ENCODE measurements around the gene TFEC. TPM values are rescaled to one million over a fixed set of nuclear protein-coding genes. Genes with fewer than 3 reads are reported as not detected.
"Not testable (repeated sequence)": the region's sequence is repeated elsewhere in the genome, so short reads cannot be mapped to it uniquely, and the experiment has no call there.

Gene TFEC
- 4.2 TPM for total RNA-seq

GRCh38 chr7:116030651-116031276, at the start of gene TFEC:
TFEC (minus strand) TSS chr7:116030763; CDS start chr7:115984441, 46,322 bp downstream.
- DNase-seq (ENCODE audit: low spot score), result no peak

DNA sequence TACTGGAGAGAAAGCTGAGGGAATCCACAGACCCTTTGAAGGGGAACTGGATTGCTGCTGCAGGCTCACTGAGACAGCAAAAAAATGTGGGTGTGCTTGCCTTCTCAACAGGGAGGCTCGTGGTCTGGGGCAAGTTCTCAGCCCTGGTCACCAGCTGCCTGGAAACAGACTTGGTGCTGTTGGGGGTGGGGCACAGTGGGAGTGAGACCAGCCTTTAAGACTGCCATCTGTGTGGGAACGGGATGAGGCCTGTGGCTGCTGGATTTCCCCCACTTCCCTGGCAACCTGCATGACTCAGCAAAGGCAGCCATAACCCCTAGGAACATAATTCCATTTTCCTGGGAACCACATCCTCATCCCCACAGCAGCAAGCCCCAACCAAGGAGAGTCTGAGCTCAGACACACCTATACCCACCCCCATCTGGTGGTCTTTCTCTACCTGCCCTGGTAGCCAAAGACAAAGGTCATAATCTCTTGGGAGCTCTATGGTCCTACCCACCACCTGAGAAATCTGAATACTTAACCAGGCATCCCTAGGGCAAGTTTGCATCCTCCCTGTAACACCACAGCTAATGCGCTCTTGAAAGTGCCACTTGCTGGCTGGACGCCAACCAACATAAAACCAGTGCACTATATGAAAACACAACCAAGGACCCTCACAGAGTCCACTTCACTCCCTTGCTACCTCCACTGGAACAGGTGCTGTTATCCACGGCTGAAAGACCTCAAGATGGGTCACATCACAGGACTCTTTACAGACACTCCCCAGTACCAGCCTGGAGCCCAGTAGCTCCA, 45.0 kb upstream of the TFEC start:
- no peak for DNase-seq (ENCODE audit: low spot score)

- no peak for DNase-seq (ENCODE audit: low spot score)
Observed at GRCh38 chr7:116071629-116072028, 41.1 kb upstream of the TFEC start.

- no peak for DNase-seq (ENCODE audit: low spot score)
Observed at GRCh38 chr7:116064179-116064578, 33.6 kb upstream of the TFEC start.

DNA sequence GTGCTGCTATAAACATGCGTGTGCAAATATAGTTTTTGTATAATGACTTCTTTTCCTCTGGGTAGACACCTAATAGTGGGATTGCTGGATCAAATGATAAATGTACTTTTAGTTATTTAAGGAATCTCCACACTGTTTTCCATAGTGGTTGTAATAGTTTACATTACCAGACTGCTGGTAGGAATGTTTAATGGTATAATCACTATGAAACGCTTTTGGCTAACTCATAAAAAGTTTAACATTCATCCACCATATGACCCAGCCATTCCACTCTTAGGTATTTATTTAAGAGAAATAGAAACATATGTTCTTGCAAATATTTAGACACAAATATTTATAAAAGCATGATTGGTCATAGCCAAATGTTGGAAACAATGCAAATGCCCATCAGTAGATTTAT, 32.1 kb upstream of the TFEC start:
- no peak for DNase-seq (ENCODE audit: low spot score)

- DNase-seq (ENCODE audit: low spot score), result no peak
Observed at GRCh38 chr7:116052006-116052405, 21.4 kb upstream of the TFEC start.

- not testable (repeated sequence) for DNase-seq (ENCODE audit: low spot score)
Observed at GRCh38 chr7:116047261-116047660, 16.7 kb upstream of the TFEC start.

DNA sequence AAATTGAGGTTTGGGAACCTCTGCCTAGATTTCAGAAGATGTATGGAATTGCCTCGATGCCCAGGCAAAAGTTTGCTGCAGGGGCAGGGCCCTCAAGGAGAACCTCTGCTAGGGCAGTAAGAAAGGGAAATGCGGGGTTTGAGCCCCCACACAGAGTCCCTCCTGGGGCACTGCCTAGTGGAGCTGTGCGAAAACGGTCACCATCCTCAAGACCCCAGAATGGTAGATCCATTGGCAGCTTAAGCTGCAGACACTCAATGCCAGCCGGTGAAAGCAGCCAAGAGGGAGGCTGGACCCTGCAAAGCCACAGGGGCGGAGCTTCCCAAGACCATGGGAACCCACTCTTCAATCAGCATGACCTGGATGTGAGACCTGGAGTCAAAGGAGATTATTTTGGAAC, 15.0 kb upstream of the TFEC start:
- DNase-seq (ENCODE audit: low spot score), result no peak

GRCh38 chr7:116041615-116042014, 11.1 kb upstream of the TFEC start:
- DNase-seq (ENCODE audit: low spot score), result no peak

DNA sequence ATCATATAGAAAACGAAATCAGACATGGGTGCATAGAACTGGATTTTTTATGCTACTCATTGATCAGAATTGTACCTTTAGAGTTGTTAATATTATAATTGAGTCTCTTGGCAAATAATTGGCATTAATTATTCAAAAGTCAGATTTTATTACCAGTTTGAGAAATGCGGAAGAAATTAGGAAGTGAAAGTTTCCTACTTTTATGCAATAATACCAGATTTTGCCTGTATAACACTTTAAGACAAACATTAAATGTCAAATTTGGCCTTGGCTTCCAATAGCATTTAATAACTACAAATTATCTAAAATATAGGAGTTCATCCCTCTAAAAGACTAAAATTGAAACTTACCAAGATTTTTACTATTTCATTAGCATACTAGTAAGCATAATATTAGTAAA, 6.8 kb upstream of the TFEC start:
- DNase-seq (ENCODE audit: low spot score), result no peak

DNA sequence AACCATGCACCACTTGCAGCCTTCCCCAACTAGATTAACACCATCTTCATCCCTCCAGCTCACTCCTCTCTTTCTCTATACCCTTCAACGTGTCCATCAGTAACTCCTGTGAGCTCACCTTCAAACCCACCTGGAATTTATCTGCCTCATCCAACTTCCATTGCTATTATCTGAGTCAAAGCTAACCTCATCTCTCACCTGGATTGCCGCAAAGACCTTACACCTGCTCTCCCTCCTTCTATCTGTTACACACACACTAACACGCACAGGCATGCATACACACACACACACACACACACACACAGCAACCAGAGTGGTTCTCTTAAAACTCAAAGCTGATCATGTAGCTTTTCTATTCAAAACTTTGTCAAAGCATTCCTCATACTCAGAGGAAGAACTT, 3.8 kb upstream of the TFEC start:
- DNase-seq (ENCODE audit: low spot score), result no peak

GRCh38 chr7:116032886-116033285, 2.3 kb upstream of the TFEC start:
- DNase-seq (ENCODE audit: low spot score), result no peak

GRCh38 chr7:116028787-116029186, 1.8 kb downstream of the TFEC start:
- no peak for DNase-seq (ENCODE audit: low spot score)

DNA sequence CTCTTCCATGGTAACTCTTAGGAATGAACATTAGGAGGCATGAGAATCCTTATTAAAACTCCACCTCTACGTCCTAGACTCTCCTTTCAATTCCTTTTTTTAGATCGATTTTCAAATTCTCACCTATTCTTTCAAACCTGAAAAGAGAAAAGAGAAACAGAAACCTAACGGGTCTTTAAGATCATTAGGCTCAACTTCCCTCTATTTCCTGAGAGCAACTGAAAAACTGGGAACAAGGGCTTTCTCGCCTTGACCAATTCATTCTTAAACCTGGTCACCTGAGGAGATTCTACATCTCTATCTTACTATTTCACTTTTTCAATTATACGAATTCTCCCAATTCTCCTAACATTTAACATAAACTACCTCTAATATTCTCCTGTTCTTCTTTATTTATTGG, 2.8 kb downstream of the TFEC start:
- DNase-seq (ENCODE audit: low spot score), result no peak

- no peak for DNase-seq (ENCODE audit: low spot score)
Observed at GRCh38 chr7:116024826-116025809, 5.4 kb downstream of the TFEC start.

- no peak for DNase-seq (ENCODE audit: low spot score)
Observed at GRCh38 chr7:116021237-116021636, 9.3 kb downstream of the TFEC start.

GRCh38 chr7:116018731-116019130, 11.8 kb downstream of the TFEC start:
- no peak for DNase-seq (ENCODE audit: low spot score)

DNA sequence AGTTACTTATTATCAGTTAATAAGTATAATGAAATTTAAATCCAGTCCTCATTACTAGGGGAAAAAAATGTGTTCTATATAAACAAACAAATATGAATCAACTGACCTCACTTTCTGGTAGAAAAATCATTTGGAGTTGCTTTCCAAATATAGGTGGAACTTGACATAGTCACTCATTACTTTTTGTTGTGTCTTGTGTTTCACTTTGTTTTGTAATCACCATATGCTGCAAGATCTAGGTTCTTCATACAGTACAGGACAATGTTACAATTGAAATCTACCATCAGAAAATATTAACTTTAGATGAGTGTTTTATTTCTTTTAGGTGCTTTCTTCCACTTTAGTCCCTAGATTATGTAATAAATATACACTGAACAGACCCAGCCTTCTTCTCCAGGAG, 16.9 kb downstream of the TFEC start:
- no peak for DNase-seq (ENCODE audit: low spot score)

GRCh38 chr7:116011584-116011983, 19.0 kb downstream of the TFEC start:
- DNase-seq (ENCODE audit: low spot score), result no peak

- DNase-seq (ENCODE audit: low spot score), result not testable (repeated sequence)
Observed at GRCh38 chr7:116004762-116005161, 25.8 kb downstream of the TFEC start.

- no peak for DNase-seq (ENCODE audit: low spot score)
Observed at GRCh38 chr7:115997221-115997620, 33.3 kb downstream of the TFEC start.

DNA sequence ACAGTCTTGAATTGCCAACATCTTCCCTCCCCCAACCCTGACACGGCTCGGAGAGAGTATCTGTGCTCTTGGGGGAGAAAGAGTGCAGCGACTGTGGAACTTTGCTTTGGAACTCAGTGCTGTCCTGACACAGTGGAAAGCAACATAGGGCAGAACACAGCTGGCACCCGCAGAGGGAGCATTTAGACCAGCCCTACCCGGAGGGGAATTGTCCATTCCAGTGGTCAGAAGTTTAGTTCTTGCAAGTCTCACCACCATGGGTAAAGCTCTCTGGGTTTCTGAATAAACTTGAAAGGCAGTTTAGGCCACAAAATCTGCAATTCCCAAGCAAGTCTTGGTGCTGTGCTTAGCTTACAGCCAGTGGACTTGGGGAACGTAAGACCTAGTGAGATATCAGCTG, 34.9 kb downstream of the TFEC start:
- DNase-seq (ENCODE audit: low spot score), result no peak
